Measurements from ENCODE around the gene MST1. TPM values are rescaled to one million over a fixed set of nuclear protein-coding genes. Genes with fewer than 3 reads are reported as not detected.

The MST1 gene
- total and polyA plus RNA-seq, 3 donors from 2014 or later, result 60.3 to 73.4 (median 67.1) TPM

DNA sequence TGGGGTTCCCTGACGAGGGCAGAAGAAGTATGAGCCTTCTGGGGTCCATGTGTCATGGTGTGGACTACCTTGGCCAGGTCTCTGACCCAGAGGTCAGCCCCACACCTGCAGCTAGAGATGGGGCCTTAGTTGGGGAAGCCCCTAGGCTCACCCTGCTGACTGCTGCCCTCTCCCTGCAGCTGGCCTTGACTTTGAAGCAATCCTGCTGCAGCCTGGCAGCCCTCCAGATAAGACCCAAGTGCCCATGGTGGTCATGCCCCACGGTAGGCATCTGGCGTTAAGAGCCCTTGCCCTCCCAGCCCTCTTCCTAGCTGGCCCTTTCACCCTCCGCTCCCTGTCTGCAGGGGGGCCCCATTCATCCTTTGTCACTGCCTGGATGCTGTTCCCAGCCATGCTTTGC lies 7.7 kb downstream of the MST1 start:
- DNase-seq, result no peak
- no peak for TF ChIP-seq CTCF (IDR thresholded peaks at IDR 0.05)
- no peak for TF ChIP-seq POLR2A (IDR thresholded peaks at IDR 0.05)
- Histone ChIP-seq H3K4me3 (no peak overlapping the region), H3K36me3 (ENCODE audit: low read depth, missing control alignments) (no peaks in the 10 kb centered on the region), H3K9me3 (no peaks in the 10 kb centered on the region), H3K27ac (no peak overlapping the region), H3K4me1 (no peaks in the 10 kb centered on the region), H3K27me3 (no peaks in the 10 kb centered on the region)
- WGBS, 2 donors, result 75 to 82% methylated on average over 4 of the region's 4 CpGs
- intact Hi-C loops (cut with DNase I; ENCODE audit: low total_unique reads), result no loop called here

- H3K4me1 ChIP-seq, result no peaks in the 10 kb centered on the region
- no peaks in the 10 kb centered on the region for H3K27me3 ChIP-seq
- H3K4me3 ChIP-seq, result no peak overlapping the region
- WGBS, 2 donors, result 100% methylated on average over 2 of the region's 2 CpGs
- no peak overlapping the region for H3K27ac ChIP-seq
- H3K9me3 ChIP-seq, result no peaks in the 10 kb centered on the region
- intact Hi-C loops (cut with DNase I; ENCODE audit: low total_unique reads), result no loop called here
- TF ChIP-seq CTCF (IDR thresholded peaks at IDR 0.05) (no peak), POLR2A (IDR thresholded peaks at IDR 0.05) (no peak)
- DNase-seq, result no peak
- H3K36me3 ChIP-seq (ENCODE audit: low read depth, missing control alignments), result no peaks in the 10 kb centered on the region
Observed at GRCh38 chr3:49681232-49681522, 8.1 kb downstream of the MST1 start.

DNA sequence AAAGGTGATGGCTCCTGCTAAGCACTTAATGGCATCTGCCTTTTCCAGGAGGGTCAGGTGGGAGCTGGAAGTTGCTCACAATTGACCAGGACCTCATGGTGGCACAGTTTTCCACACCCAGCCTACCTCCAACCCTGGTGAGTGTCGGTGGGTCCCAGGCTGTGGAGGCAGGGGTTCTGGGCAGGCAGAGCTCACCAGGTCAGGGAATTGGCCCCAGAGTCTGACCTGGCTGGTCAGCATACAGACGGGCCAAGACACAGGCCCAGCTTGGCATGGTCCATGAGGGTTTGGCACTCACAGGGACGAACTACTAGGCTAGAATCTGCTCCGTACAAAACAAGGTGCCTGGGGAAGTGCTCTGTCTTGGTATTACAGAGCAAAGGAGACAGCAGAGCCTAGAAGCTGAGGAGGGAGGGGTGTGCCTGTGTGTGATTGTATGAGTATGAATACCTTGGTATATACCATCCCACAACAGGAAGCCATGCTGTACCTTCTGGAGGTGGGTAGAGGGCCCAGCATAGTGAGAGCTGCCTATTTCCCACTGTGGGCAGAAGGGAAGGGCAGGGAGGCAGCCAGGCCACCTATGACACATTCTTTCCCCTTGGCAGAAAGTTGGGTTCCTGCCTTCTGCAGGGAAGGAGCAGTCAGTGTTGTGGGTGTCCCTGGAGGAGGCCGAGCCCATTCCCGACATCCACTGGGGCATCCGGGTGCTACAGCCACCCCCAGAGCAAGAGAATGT lies 8.6 kb downstream of the MST1 start:
- DNase-seq, result no peak
- 87 to 89% methylated on average over 3 to 7 of the region's 7 CpGs for WGBS, 2 donors
- TF ChIP-seq POLR2A (IDR thresholded peaks at IDR 0.05) (no peak), CTCF (IDR thresholded peaks at IDR 0.05) (no peak)
- H3K36me3 ChIP-seq (ENCODE audit: low read depth, missing control alignments), result no peaks in the 10 kb centered on the region
- no peaks in the 10 kb centered on the region for H3K9me3 ChIP-seq
- intact Hi-C loops (cut with DNase I; ENCODE audit: low total_unique reads), result no loop called here
- H3K4me3 ChIP-seq, result no peak overlapping the region
- H3K4me1 ChIP-seq, result no peaks in the 10 kb centered on the region
- H3K27me3 ChIP-seq, result no peaks in the 10 kb centered on the region
- no peak overlapping the region for H3K27ac ChIP-seq

DNA sequence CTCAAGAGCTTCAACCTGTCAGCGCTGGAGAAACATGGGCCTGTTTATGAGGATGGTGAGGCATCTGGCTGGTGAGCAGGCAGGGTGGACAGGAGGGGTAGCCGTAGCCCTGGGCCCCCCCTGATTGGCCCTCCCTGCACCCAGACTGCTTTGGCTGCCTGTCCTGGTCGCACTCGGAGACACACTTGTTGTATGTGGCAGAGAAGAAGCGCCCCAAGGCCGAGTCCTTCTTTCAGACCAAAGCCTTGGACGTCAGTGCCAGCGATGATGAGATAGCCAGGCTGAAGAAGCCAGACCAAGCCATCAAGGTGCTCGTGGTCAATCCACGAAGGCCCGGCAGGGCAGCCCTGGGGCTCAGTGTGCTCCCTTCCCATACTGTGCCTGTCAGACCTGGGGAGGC lies 13.4 kb downstream of the MST1 start:
- H3K36me3 ChIP-seq (ENCODE audit: low read depth, missing control alignments), result no peaks in the 10 kb centered on the region
- 93% methylated on average over 11 of the region's 11 CpGs for WGBS, 2 donors
- H3K4me3 ChIP-seq, result no peak overlapping the region

More for the DNA sequence above, 13.4 kb downstream of the MST1 start:
- DNase-seq, result no peak
- Histone ChIP-seq H3K4me1 (peaks cover 12% of the 10 kb centered on the region), H3K27ac (no peak overlapping the region), H3K9me3 (no peaks in the 10 kb centered on the region), H3K27me3 (no peaks in the 10 kb centered on the region)
- TF ChIP-seq CTCF (IDR thresholded peaks at IDR 0.05) (no peak), POLR2A (IDR thresholded peaks at IDR 0.05) (no peak)
- intact Hi-C loops (cut with DNase I; ENCODE audit: low total_unique reads), result loop anchor here (10.0 kb wide), 1 partner anchor 131 kb away; no protein-coding TSS in a partner anchor
